ENCODE data around the gene PTPRN2.

PTPRN2 gene

DNA sequence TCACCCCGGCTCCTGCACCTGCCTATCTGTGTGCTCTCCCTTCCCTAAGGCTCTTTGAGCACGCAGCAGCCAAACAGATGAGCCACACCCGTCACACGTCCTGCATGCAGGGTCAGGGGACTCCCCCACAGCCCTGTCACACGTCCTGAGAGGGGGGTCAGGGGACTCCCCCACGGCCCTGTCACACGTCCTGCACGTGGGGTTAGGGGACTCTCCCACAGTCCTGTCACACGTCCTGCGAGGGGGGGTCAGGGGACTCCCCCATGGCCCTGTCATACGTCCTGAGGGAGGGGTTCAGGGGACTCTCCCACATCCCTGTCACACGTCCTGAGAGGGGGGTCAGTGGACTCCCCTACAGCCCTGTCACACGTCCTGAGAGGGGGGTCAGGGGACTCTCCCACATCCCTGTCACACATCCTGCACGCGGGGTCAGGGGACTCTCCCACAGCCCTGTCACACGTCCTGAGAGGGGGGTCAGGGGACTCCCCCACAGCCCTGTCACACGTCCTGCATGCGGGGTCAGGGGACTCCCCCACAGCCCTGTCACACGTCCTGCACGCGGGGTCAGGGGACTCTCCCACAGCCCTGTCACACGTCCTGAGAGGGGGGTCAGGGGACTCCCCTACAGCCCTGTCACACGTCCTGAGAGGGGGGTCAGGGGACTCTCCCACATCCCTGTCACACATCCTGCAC lies 211.3 kb downstream of the PTPRN2 start:
- DNase-seq, result peak; percentile 23

DNA sequence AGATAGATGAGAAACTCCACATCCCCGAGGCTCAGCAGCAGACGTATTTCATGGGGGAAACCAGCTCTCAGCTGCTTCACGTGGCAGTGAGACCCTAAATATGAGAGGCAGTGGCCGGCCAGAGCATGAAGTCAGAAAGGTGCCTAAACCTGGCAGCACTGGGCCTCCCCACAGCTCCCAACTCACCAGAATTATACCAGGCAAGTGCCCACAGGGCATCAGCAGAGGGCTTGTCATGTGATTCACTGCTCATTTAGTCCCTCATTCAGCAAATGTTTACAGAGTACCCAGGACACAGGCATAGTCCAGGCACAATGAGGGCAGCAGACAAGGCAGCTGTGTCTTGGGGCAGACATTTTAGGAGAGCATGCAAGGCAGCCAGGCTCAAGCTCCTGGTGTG lies 212.6 kb downstream of the PTPRN2 start:
- no peak for DNase-seq

DNA sequence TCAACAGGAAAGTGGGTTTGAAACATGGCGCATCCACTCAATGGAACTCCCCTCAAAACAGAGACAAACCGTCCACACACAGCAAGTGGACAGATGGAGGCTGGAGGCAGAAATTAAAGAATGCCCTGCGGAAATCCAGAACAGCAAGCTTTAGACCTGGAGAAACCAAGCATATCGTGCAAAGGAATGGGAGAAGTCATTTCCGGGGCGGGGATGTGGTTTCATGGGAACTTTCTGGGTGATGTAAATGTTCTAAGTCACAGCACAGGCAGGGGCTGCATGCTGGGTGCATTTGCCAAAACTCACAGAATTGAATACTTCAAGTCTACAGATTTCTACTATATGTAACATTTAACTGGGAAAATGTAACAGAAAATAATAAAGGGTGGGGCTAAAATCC lies 213.0 kb downstream of the PTPRN2 start:
- no peak for DNase-seq

DNA sequence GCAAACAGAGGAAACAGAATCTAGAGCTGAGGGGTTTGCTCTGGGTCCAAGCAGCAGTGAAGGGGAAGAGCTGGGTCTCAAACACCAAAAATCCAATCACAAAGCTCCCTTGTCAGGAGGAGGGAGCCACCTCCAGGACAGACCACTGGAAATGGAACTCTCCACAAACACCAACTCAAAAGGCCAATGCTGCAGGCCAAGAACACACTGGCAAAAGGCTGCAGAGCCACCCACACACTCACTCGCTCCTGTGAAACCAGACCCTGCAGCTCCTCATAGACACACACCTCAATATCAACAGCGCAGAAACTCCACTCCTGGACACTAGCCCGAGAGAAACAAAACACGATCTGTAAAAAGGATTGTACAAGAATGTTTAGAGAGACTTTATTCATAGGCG lies 213.5 kb downstream of the PTPRN2 start:
- DNase-seq, result no peak

DNA sequence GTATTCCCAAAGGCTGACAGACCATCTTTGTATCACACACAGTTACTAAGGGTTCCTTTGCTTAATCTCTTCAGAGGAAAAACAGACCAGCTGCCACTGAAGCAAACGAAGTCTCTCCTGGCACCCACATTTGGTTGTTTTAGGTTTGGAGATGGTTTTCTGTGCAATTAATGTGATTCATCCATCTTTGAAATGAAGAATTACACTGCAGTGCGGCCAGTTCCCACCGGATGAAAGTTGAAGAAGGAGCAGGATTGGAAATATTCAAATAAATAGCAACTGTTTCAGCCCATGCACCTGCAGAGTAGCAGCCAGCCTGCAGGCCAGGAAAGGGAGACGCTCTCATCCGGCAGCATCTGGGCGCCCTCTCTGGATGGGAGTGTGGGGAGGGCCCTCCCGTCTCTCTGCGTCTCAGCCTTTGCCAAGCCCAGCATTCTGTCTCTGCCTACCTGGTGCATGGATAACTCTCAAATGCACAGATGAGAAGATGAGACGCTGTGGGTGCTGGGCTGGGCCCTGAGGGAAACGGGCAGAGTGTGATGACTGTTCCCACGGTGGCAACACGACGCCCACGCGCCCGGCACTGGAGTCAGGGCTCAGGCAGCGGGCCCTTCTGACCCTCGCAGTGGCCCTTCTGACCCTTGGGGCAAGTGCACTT lies 214.0 kb downstream of the PTPRN2 start:
- DNase-seq, result no peak

DNA sequence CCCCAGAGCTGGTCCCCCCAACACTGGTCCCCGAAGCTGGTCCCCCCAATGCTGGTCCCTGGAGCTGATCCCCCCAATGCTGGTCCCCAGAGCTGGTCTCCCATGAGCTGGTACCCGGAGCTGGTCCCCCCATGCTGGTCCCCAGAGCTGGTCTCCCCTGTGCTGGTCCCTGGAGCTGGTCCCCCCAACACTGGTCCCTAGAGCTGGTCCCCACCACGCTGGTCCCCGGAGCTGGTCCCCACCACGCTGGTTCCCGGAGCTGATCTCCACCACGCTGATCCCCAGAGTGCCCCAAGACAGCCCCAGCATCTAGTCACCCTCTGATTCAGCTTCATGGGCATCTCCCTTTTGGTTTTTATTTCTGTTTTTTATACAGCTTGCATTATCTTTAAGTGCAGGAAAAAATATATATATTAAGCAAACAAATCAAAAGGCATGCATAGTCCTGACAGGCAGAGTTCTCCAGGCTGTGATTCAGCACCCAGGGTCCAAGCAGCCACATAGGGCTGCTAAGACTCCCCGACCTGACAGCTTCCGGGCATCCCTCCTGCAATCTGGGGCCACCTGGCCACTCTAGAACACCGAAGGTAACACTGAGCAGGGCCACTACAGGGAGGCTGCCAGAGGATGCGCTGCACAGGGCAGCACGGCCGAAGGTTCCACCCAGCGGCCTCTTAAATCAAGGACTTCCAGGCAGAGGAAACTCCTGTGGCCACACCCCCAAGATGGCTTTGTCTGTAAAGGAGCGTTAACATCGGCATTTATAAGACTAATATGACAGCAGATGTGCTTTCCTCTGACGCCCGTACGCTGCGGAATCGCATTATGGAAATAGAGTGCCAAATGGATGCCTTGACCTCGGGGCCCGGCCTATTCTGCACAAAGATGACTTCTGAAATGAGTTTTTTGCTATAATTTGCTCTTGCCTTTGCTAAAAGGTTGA lies 215.0 kb downstream of the PTPRN2 start:
- no peak for DNase-seq

DNA sequence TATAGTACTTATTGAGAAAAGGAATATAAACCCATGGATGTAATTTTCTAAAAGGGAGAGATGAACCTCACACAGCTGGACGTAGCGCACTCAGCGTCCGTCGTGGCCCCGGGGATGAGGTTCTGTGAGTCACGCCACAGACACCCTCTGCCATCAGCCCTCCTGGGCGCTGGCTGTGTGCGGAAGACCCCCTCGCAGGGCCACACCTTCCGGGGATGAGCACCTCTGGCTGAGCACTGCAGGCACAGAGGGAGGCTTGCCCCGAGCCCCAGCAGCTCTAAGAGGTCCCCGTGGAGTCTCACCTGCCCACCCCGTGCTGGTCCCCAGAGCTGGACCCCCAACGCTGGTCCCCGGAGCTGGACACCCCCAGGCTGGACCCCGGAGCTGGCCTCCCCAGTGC lies 215.8 kb downstream of the PTPRN2 start:
- DNase-seq, result no peak

DNA sequence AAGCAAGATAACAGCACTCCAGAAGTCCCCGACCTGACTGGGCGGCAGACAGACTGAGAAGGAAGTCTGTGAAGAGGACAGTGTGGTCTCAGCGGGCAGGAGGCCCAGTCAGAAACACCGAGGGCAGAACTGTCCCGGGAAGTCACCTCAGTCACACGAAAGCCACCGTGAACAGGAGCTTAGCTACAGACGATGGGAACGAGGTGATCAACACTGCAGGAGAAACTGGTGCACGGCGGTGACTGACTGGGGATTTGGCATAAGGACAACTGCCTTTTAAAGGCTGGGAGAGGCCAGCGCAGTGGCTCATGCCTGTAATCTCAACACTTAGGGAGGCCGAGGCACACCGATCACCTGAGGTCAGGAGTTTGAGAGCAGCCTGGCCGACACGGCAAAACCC lies 217.8 kb downstream of the PTPRN2 start:
- no peak for DNase-seq

DNA sequence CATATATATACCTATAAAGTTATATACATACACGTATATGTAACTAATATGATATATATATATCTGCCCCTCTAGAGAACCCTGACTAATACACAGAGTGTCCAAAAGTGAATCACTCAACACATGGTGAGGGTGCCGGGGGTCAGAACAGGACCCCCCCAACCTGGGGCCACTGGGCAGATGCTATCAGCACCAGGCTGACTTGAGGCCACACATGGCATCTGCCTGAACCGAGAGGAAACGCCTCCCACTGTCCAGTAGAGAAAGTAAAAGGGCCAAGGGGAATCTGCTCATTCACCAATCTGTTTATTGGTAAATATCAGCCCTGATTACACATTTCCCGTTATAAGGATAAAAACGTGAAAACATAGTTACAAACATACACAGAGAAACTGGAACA lies 218.3 kb downstream of the PTPRN2 start:
- DNase-seq, result no peak

DNA sequence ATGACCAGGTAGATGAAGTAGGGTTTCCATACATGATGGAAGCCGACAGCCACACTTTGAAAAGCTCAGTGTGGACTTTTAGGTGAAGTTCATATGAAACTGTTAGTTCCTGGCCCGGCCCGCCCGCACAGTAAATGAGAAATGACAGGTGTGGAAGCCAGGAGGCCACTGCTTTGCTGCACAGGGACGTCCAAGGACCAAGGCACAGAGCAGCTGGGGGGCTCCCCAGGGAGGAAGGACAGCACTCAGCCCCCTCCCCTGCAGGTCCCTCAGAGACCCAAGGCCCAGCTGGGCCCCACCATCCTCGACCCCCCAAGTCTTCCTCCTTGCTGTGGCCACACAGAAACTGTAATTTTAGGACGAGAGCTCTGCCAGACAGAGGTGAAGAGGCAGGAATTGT lies 219.2 kb downstream of the PTPRN2 start:
- no peak for DNase-seq

DNA sequence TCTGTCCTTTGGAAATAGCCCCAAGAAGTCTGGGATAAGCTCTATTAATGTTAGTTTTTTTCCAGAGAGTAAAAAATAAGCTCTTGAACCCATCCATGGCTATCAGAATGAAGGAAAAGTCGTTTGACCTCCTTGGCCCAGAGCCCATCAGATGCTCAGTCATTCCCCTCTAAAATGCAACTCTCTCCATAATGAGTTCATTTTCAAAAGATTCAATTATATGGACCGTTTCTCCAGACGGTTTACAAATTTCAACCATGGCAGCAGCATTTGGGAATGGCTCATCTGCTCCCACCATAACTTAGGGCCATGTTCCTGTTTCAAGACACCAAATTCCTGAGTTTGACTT lies 220.0 kb downstream of the PTPRN2 start:
- no peak for DNase-seq

DNA sequence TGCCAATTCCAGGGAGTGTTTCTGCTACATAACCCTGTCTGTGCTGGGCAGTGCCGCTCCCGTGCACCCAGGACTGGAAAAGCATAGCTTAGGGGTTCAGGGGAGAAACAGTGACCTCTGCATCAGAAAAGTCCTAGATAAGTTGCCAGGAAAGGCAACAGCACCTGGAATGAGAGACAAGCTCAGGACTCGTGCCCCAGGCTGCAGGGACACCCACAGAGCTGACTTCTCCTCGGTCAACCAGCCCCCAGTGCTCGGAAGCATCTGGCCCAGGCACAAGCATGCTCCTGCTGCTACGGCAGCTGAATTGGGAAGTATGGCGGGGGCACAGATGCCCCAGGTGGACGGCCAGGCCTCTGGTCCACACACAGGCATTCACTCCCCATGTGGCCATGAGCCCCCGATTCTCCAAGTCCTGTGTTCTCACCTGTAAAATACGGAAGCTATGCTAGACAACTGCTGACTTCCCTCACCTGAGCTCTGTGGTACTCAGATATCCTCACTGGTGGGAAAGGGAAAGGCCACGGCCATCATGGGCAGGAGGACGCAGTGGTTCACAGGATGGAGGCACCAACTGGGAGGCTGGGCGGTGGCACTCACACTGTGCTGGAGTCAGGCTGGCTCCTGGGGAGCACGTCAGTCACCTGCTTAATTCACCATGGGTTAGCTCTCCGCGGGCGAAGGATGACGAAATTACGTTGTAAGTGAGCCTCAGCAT lies 220.5 kb downstream of the PTPRN2 start:
- DNase-seq, result no peak

DNA sequence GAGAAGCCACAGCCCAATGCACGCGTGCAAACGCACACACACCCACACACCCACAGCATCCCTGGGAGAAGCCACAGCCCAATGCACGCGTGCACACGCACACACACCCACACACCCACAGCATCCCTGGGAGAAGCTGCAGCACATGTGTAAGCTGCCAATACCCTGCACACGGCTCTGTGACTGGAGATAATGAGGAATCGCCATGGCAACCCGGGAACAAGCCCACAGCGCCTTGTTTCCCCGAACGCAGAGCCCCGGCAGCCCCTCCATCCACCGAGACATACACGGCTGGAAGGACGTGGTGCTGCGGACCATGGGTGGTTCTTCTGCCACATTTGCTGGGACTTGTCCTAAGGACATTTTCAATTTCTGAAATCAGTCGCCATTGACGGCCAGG lies 221.3 kb downstream of the PTPRN2 start:
- DNase-seq, result no peak

DNA sequence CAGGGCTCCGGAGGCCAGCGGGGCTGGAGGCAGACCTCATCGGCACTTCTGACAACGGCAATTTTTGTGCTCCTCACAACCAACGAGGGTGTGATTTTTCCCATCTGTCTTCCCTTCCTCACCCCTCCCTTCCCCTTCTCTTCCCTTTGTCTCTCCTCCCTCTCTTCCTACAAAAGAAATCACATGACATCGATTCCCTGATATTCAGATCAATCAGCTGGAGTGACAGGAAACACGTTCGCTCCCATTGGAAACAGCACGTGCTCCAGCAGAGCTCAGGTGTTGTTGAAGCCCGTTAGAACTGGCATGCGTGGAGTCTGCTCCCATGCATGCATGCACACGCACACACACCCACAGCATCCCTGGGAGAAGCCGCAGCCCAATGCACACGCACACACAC lies 222.4 kb downstream of the PTPRN2 start:
- no peak for DNase-seq

DNA sequence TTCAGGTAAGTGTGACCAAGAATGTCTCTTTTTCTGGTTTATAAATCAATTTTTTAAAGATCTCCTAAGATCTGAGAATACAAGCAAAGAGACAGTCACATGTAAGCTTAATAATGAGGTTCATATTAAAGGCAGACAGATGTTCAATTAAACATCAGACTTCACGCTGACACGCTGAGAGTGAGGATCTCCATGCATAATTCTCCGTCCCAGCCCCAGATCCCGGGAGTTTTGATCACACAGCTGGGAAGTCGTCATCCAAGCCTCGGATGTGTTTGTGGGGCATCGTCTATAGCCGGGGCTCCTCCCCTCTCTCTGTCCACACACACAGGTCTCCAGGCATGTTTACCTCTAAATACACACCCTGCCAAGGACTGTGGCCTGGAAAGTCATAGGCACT lies 223.2 kb downstream of the PTPRN2 start:
- DNase-seq, result no peak

DNA sequence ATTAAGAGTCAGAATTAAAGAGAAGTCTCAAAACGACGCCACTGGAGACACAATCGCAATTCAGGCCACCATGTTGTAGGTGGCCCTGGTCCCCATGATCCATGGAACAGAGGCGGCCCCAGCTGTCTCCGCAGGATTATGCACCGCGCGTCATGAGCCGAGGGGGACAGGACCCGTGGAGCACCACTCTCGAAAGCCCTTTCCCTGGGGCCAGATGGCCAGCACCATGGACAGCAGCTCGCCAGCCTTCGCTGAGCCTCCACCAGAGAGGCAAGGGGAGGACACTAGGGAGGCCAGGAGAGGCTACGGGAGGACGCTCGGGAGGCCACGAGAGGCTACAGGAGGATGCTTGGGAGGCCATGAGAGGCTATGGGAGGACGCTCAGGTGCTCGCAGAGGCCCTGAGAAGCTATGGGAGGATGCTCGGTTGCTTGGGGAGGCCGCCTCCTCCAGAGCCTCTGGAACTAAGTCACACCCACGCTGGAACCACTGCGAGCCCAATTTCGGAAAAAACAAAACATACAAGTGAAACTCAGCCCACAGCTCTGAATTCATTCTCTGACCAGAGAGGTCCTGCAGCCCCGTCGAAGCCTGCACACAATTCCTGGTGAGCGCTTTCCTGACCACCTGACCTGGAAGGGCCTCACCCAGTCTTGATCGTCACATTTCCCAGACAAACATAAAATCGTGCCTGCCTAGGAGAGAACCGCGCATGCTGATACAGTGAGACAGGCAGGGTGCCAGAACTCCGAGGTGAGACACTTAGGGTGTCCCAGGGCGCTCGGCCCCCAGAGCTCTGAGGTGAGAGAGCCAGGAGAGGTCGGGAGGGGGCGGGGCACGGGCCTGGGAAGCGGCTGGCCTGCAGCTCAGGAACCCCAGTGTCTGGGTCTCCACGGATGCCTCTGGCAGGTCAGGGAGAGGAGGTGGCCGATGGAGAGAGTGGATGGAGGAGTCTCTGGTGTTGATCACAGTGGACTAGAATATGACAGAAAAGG lies 224.4 kb downstream of the PTPRN2 start:
- no peak for DNase-seq

DNA sequence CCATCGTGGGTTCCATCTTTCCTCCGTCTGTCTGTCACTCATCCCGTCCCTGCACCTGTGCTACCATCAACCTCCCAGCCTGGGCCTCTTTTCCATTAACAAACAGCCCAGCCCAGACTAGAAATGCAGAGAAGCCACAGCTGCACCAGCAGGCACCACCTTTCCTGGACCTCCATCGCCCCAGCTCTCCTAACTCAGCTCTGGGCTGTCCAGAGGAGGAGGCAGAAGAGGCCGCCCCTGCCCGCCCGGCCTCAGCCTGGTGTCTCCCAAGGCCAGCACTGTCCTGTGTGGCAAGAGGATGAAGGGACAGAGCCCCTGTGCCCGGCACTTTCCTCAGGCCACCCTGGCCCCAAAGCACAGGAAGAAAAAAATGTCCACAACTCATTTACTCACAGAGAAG lies 225.6 kb downstream of the PTPRN2 start:
- no peak for DNase-seq

DNA sequence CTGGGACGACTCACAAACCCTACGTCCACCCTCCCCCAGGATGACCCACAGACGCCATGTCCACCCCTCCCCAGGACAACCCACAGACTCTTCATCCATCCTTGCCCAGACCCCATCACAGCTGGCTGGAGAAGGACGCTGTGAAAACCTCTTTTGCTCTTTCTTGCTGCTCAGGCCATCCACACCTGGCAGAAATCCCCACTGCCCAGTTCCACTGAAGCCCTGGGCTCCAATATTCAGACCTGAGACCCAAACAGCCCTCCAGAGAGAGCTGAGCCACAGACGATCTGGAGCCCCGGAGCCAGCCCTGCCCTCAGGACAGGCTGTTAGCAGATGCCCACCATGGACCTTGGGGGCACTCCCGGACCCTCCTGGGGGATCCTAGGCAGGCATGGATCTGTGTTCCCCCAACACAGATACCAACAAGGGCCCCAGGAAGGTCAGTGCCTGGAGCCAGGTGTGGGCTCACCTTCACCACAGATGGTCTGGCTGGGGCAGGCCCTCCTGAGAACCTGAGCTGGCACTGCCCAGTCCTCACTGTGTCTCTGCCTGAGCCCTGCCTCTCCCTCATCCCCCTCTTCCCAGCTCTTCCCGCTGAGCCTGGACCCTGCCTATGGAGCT lies 226.2 kb downstream of the PTPRN2 start:
- no peak for DNase-seq

DNA sequence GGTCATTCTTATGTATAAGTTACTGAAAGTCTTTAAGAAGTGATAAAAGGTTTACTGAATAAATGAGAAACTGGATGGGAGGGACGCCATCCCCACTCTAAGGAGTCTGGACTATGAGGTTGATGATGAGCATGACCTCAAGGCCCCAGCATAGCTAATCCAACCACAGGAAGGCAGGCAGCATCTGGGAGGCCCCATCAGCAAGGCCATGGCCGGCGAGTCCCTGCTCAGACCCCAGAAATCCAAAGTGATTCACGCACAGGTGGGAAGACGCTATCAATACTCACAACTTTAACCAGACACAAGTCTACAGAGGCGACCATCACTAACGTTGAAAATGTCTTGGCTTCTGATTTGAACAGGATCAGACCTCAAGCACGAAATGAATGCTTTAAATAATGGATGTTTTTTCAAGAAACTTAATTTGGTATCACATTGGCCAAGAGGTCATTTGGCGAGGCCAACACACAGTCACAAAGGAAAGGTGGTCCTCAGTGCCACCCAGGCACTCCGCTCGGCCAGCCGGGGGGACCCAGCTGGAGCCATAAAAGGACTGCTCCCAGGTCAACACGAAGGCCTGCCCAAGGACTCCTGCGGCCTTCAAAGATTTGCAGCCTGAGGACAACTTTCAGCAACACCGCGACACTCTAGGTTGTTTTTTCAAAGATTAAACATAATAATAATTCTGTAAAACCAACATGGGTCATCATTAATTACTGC lies 228.5 kb downstream of the PTPRN2 start:
- DNase-seq, result no peak

DNA sequence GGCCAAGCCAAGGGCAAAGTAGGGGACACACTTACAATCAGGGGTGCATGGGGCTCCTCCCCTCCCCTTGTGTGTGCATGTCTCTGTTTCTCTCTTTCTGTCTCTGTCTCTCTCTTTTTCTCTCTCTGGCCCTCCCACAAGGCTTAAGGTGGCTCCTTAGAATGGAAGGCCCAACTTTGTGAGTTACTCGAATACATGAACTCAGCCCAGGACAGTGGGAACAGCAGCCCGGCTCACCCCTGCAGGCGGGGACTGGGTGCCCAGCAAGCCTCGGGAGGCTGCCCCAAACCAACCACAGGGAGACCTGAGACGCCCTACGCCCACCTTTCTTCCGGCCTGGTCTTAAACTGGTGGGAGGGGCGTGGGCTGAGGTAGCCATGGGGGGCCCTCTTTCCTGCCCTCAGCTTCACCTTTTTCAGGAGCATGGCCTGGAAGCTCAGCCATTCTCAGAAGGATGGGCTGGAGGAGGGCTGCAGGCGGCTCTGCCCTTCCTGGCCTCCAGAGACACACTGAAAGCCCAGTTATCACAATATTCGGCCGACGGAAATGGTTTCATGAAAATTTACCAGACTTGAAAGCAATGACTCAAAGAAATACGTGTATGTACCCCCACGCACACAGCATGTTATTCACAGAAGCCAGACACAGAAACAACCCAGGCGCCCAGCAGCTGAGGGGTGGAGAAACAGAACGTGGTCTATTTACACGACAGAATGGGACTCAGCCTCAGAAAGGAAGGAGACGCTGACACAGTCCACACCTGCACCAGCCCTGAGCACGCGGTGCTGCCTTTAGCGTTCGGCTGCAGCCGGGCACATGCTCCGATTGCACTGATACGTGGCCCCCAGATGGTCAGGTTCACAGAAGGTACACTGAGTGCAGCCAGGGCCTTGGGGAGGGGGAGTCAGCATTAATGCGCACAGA lies 229.5 kb downstream of the PTPRN2 start:
- DNase-seq, result no peak
